ENCODE measurements around the gene CYTIP. TPM values are rescaled to one million over a fixed set of nuclear protein-coding genes. Genes with fewer than 3 reads are reported as not detected.

Gene CYTIP
- total and polyA plus RNA-seq, 8 donors: 1.1 to 25.1 (median 1.5) TPM

DNA sequence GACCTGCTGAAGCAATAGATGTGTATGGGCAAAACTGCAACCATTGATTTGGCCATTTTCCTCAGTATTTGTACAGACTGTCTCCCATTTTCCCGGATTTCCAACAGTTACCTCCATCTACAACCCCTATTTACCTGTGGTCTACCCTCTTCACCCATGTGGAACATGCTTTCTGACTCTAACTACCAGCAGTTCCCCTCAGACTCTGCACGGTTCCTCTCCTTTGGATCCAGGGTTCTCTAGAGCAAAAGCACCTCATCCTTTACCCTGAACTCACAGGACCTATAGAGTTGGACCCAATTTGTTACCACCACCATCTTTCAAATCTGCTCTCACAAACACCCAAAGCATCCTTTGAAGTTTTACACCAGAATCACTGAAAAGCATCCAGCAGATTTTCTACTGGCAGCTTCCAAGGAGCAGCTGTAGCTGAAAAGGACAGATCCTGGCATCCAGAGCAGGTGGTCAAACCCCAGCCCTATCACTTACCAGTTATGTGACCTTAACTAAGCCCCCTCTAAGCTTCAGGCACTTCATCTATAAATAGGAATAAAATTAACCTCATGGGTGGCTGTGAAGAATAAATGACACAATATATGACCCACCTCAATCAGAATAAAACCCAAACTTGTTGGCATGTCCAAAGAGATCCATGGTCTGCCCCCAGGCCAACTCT lies 15.3 kb downstream of the CYTIP start:
- Histone ChIP-seq H3K4me1 (peaks cover 7 to 12% of the 10 kb centered on the region in 2 donors), H3K9me3 (peaks cover 0 to 8% of the 10 kb centered on the region in 2 donors), H3K27me3 (no peaks in the 10 kb centered on the region), H3K4me3 (no peak overlapping the region), H3K36me3 (peaks cover 0 to 53% of the 10 kb centered on the region in 2 donors), H3K27ac (no peak overlapping the region)
- no peak for TF ChIP-seq CTCF (IDR thresholded peaks at IDR 0.05)
- intact Hi-C loops (cut with DNase I): no loop called here
- no peak for DNase-seq
- no peak for ATAC-seq

- Histone ChIP-seq H3K4me1 (peaks cover 0 to 5% of the 10 kb centered on the region in 2 donors), H3K9me3 (peaks cover 0 to 8% of the 10 kb centered on the region in 2 donors), H3K4me3 (no peak overlapping the region), H3K36me3 (peaks cover 0 to 53% of the 10 kb centered on the region in 2 donors), H3K27ac (no peak overlapping the region), H3K27me3 (no peaks in the 10 kb centered on the region)
- intact Hi-C loops (cut with DNase I): no loop called here
- ATAC-seq (no peak), DNase-seq (no peak)
- no peak for TF ChIP-seq CTCF (IDR thresholded peaks at IDR 0.05)
Measured at GRCh38 chr2:157427922-157428303, 16.0 kb downstream of the CYTIP start.

DNA sequence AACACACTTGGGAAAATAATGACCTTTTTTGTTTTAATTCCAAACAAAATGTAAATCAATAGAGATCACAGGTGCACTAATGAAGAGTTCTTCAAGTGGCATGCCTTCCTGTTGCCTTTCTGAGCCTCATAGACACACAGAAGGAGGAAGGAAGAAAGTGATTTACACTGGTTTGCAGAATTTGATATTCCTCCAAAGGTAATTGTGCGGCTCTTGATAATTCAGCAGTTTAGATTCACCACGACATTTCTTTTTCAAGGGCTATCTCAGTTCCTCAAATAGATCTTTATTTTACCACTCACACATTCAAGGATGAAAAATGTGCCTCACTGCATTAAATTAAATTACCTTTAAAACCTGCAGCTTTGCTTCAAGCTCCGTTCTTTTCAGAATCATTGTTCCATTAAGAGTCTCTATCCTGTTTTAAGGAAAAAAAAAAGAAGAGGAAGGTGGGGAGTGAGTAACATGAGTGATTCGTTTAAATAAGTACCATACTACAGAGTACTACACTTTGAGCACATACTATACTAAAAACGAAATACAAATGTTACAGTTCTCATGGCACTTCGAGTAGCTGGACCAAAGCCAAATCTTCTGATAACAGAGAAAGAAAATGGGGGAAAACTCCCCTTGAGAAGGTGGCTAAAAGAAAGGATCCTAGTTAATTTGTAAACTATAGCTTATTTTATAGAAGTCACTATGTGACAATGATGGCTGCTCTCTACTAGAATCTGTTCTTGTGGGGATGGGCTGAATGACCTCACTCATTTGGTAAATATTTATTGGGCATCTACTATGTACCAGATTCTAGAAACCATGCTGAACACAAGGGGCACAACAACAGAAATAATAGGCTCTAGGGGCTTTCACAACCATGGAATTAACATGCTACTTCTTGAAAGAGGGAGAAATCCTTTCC lies 16.6 kb downstream of the CYTIP start:
- Histone ChIP-seq H3K27ac (no peak overlapping the region), H3K36me3 (peaks cover 0 to 56% of the 10 kb centered on the region in 2 donors), H3K27me3 (no peaks in the 10 kb centered on the region), H3K4me1 (peaks cover 0 to 1% of the 10 kb centered on the region in 2 donors), H3K4me3 (no peak overlapping the region), H3K9me3 (peaks cover 0 to 8% of the 10 kb centered on the region in 2 donors)
- intact Hi-C loops (cut with DNase I): no loop called here
- DNase-seq (peak in 1 of 4 donors; percentile 42), ATAC-seq (peak; percentile 33)
- no peak for TF ChIP-seq CTCF (IDR thresholded peaks at IDR 0.05)

DNA sequence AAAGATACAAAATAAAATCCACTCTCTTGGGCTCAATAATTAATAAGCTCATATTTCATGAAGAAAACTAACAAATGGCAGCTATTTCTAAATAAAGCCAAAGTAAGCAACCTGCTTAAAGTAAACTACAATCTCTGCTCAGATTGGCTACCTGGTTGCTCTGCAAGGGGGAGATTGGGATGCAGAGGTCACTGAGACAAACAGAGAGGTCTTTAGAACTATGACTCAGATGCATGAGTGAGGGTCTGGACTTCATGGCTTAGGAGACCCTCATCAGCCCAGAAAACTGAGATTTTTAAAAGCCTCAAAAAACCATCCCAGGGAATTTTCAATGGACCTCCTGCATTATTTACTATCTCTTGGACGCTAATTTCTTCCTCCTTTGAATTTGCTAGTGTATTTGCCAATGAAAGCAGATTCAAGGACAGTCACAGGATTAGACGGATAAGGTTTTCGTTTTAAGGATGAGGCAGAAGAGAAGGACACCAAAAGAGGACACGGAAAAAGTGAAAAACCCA lies 17.4 kb downstream of the CYTIP start:
- H3K9me3 ChIP-seq: peaks cover 0 to 8% of the 10 kb centered on the region in 2 donors
- no peak for ATAC-seq
- intact Hi-C loops (cut with DNase I): no loop called here

More for the DNA sequence above, 17.4 kb downstream of the CYTIP start:
- Histone ChIP-seq H3K27me3 (no peaks in the 10 kb centered on the region), H3K27ac (no peak overlapping the region), H3K4me1 (peaks cover 0 to 9% of the 10 kb centered on the region in 2 donors), H3K36me3 (peaks cover 0 to 57% of the 10 kb centered on the region in 2 donors), H3K4me3 (no peak overlapping the region)
- no peak for TF ChIP-seq CTCF (IDR thresholded peaks at IDR 0.05)
- DNase-seq: no peak
